HepG2 (cell line): ENCODE data around the gene ATP5F1C. TPM values are rescaled to one million over a fixed set of nuclear protein-coding genes. Genes with fewer than 3 reads are reported as not detected.

ENCODE experiments used
- BCL6 ChIP-seq: IDR thresholded peaks from 2 replicates; pipeline ENCODE4 v1.6.1; 2016; ENCODE audit warnings: missing genetic modification reagents, missing compliant biosample characterization
- HNF1B ChIP-seq: sonication (generic); formaldehyde crosslinking; IDR thresholded peaks from 2 replicates; pipeline ENCODE4 v1.5.1; 2020; ENCODE audit warnings: mild to moderate bottlenecking, moderate library complexity, missing genetic modification reagents
- HNF4A ChIP-seq: sonication (generic); formaldehyde crosslinking; IDR thresholded peaks from 2 replicates; pipeline ENCODE4 v1.4.0; 2020; ENCODE audit warnings: missing genetic modification reagents
- HOXA5 ChIP-seq: sonication (generic); formaldehyde crosslinking; IDR thresholded peaks from 2 replicates; pipeline ENCODE4 v1.4.0; 2020; ENCODE audit warnings: missing genetic modification reagents
- KDM5A ChIP-seq: fragments of 200-600 bp; sonication (generic); IDR thresholded peaks from 2 replicates; pipeline ENCODE4 v1.7.0; 2018; ENCODE audit warnings: antibody characterized with exemption, mild to moderate bottlenecking, low read length, borderline replicate concordance
- LRRFIP1 ChIP-seq: sonication (generic); formaldehyde crosslinking; conservative IDR thresholded peaks from 2 replicates; pipeline ENCODE4 v1.4.0; 2020; ENCODE audit warnings: missing genetic modification reagents
- NONO ChIP-seq, 2 experiments: fragments of 450-650 bp in 1 of 2; sonication (generic) in 1 of 2; formaldehyde crosslinking in 1 of 2; IDR thresholded peaks in 1 of 2; conservative IDR thresholded peaks in 1 of 2; 2 replicates each; pipeline versions ENCODE4 v1.6.1 to v1.8.0; 2017 to 2022; ENCODE audit warnings: mild to moderate bottlenecking in 1 of 2, missing genetic modification reagents in 1 of 2, moderate library complexity in 1 of 2
- PHF8 ChIP-seq: sonication (generic); formaldehyde crosslinking; IDR thresholded peaks from 2 replicates; pipeline ENCODE4 v1.5.0; 2020; ENCODE audit warnings: missing genetic modification reagents
- SMYD3 ChIP-seq: sonication (generic); formaldehyde crosslinking; IDR thresholded peaks from 2 replicates; pipeline ENCODE4 v1.8.1; 2023; ENCODE audit warnings: mild to moderate bottlenecking, missing genetic modification reagents
- SP5 ChIP-seq: IDR thresholded peaks from 2 replicates; pipeline ENCODE4 v1.6.1; 2016; ENCODE audit warnings: low read depth, borderline replicate concordance
- ZBTB43 ChIP-seq: sonication (generic); formaldehyde crosslinking; conservative IDR thresholded peaks from 2 replicates; pipeline ENCODE4 v1.4.0; 2020; ENCODE audit warnings: missing genetic modification reagents
- ZFAT ChIP-seq: sonication (generic); formaldehyde crosslinking; conservative IDR thresholded peaks from 2 replicates; pipeline ENCODE4 v1.8.1; 2023; ENCODE audit warnings: missing genetic modification reagents, inconsistent platforms
- ZHX2 ChIP-seq, 2 experiments: sonication (generic) in 1 of 2; formaldehyde crosslinking in 1 of 2; IDR thresholded peaks; 2 replicates each; pipeline versions ENCODE4 v1.6.1 to v1.9.0; 2014 to 2022; ENCODE audit warnings: antibody characterized with exemption in 1 of 2, borderline replicate concordance in 1 of 2, inconsistent platforms in 1 of 2, low read depth in 1 of 2, missing genetic modification reagents in 1 of 2
- ZNF576 ChIP-seq: sonication (generic); formaldehyde crosslinking; IDR thresholded peaks from 2 replicates; pipeline ENCODE4 v1.4.0; 2020; ENCODE audit warnings: mild to moderate bottlenecking, missing genetic modification reagents
- ZNF841 ChIP-seq: sonication (generic); formaldehyde crosslinking; IDR thresholded peaks from 2 replicates; pipeline ENCODE4 v1.8.1; 2023; ENCODE audit warnings: missing genetic modification reagents, borderline replicate concordance
- ZSCAN25 ChIP-seq: sonication (generic); formaldehyde crosslinking; IDR thresholded peaks from 2 replicates; pipeline ENCODE4 v1.8.0; 2022; ENCODE audit warnings: mild to moderate bottlenecking, missing genetic modification reagents
- polyA plus RNA-seq, 8 experiments: library from polyadenylated mRNA; depleted of rRNA in 3 of 8; stranded (reverse) in 7 of 8; unstranded in 1 of 8; fragments of >200 nt; fragmentation: Illumina TruSeq in 4 of 8; extraction: Trizol in 4 of 8; gene quantifications; 2 replicates each; pipeline versions ENCODE4 v1.2.1 to v1.2.3, GENCODE V29; 2011 to 2016; ENCODE audit warnings: low read depth in 4 of 8, missing spikeins in 1 of 8, mixed read lengths in 1 of 8; ENCODE audit not compliant: insufficient read depth in 1 of 8
- total RNA-seq, 5 experiments: library from RNA; depleted of rRNA; stranded (reverse); fragments of >200 nt; fragmentation: Illumina TruSeq; extraction: Trizol; gene quantifications; 2 replicates each; pipeline ENCODE4 v1.2.3, GENCODE V29; 2016; ENCODE audit warnings: low read depth in 1 of 5

The ATP5F1C gene
- total and polyA plus RNA-seq, 2 of the 13 experiments (the other 11 are each of a cell fraction or from before 2014, with no cell fraction given): 407 to 416 TPM

DNA sequence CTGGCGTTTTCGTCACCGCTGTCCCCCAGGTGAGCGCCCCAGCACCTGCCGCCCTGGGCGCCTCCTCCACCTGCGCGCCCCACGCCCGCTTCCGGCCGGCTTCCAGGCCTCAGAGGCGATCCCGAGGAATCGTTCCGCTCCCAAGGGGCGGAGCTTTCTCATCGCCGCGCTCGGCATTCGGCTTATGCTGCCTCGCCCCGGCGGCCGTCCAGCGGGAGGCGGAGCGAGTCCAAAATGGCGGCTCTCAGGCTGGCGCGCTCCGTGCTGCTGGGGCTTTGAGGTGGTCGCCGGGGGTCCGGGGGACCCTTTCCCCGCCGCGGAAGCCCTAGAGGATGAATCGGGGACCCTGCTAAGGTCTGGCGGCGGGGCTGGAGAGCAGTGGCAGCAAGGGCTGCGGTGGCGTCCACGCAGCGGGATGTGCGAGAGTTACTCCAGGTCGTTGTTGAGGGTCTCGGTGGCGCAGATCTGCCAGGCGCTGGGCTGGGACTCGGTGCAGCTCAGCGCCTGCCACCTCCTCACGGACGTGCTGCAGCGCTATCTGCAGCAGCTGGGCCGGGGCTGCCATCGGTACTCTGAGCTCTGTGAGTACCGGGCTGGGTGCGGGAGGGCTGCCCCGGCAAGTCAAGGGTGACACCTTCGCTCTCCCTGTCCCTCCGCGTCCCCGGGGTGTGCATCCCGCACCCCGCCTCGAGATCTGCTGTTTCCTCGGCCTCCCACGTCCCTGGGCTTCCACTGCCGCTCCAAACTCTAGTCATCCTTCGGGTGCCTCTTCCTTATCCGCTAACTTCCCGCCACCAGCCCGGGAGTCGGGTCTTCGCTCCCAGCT lies 30.5 kb downstream of the ATP5F1C start, which contains the start of gene TAF3 (continued):
- TF ChIP-seq ZHX2 (IDR thresholded peaks at IDR 0.05; ENCODE audit: low read depth): peak; percentile 82
- TF ChIP-seq ZHX2 (CRISPR knock-in tag; IDR thresholded peaks at IDR 0.05; ENCODE audit: borderline replicate concordance): no peak
- no peak for TF ChIP-seq ZFAT (CRISPR knock-in tag)
- peak; percentile 98 for TF ChIP-seq PHF8
- TF ChIP-seq SP5 (CRISPR knock-in tag): peak; percentile 87
- TF ChIP-seq ZBTB43: no peak
- no peak for TF ChIP-seq ZNF841 (CRISPR knock-in tag)
- TF ChIP-seq NONO (IDR thresholded peaks at IDR 0.05): no peak
- peak; percentile 98 for TF ChIP-seq NONO (CRISPR knock-in tag; conservative IDR thresholded peaks at IDR 0.05)
- TF ChIP-seq HNF1B: peak; percentile 96
- TF ChIP-seq BCL6 (CRISPR knock-in tag): peak; percentile 55; the same call in 1 of the 2 replicates
- TF ChIP-seq ZSCAN25 (CRISPR knock-in tag): no peak; the same call in 1 of the 2 replicates
- peak; percentile 91 for TF ChIP-seq KDM5A
- no peak for TF ChIP-seq SMYD3
- no peak for TF ChIP-seq ZNF576 (CRISPR knock-in tag)
- no peak; the same call in 1 of the 2 replicates for TF ChIP-seq HNF4A (CRISPR knock-in tag)
- no peak for TF ChIP-seq LRRFIP1 (CRISPR knock-in tag)
- no peak; the same call in 1 of the 2 replicates for TF ChIP-seq HOXA5 (CRISPR knock-in tag)
